Erythroblast (primary cell): ENCODE results near the gene PIK3CA.

Experiments
- GATA1 ChIP-seq: IDR thresholded peaks from 2 replicates; pipeline ENCODE4 v1.6.1; 2011; ENCODE audit warnings: low read depth, mild to moderate bottlenecking, control low read depth, low read length, moderate library complexity
- POLR2A ChIP-seq: IDR thresholded peaks from 2 replicates; pipeline ENCODE4 v1.6.1; 2011; ENCODE audit warnings: mild to moderate bottlenecking, low read length

- TF ChIP-seq POLR2A (no peak), GATA1 (no peak)
Observed at GRCh38 chr3:179278151-179278550, 130.0 kb downstream of the PIK3CA start.
